Colon (tissue), 2 donors: ENCODE results near the gene R3HDM2.
"Not testable (repeated sequence)": the region's sequence is repeated elsewhere in the genome, so short reads cannot be mapped to it uniquely, and the experiment has no call there.

Experiments
- FAIRE-seq: peaks from 2 replicates; lab custom pipeline; 2012; peaks lifted over from hg19 to GRCh38; lab: Jason Lieb, UNC
- donor health status: control.
- donor health status: control.

The R3HDM2 gene

DNA sequence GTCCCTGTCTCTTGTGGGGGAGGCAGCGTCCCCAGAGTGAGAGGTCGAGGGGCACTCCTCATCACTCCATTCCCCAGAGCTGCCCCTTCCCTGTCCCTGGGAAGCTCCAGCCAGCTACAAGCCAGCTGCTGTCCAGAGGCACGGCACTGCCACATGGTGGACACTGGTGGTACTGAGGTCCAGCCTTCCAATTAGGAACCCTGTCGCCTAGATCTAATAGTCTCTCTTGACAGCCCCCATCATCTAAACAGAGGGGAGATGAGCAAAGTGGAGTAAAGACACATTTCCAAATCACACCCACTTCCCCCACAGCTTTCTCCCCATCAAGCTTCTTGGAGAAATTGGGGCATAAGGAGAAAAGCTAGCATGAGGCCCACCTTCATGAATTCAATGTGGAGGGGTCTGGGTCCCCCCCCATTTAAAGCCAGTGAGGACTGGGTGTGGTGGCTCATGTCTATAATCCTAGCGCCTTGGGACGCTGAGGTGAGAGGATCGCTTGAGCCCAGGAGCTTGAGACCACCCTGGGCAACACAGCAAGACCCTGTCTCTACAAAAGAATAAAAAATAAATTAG, 22.2 kb upstream of the R3HDM2 start:
- FAIRE-seq, result no peak

DNA sequence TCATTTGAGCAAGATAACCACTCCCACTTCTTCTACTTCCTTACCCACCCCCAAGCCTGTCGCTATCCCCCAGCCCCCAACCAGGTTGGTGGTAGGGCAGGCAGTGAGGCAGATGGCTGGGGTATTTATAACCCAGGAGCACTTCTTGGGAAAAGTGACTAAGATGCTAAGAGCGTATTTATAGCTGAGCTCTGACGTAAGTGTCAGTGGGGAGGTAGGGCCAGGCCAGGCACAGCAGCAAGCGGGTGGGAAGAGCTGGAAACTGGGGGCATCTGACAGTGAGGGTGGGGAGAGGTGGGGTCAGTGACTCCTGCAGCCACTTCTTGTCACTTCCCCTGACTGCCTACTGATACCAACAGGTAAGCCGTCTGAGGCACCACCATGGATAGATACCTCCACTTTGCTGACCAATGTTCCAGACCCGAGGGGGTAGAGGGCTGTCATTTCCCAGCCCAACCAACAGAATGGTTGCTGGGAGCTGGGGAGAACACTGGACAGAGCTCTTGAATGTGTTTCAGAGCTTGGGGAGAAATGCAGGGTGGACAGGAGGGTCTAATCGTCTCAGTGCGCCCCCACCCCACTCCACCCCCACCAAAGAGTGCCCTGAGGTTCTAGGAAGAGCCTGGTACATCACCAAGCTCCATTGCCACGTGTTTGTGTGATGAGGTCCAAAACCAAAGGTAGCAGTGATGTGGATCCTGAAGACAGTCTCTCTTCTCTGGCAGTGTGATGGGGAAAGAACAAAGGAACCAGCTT, 21.5 kb upstream of the R3HDM2 start:
- FAIRE-seq, result no peak

DNA sequence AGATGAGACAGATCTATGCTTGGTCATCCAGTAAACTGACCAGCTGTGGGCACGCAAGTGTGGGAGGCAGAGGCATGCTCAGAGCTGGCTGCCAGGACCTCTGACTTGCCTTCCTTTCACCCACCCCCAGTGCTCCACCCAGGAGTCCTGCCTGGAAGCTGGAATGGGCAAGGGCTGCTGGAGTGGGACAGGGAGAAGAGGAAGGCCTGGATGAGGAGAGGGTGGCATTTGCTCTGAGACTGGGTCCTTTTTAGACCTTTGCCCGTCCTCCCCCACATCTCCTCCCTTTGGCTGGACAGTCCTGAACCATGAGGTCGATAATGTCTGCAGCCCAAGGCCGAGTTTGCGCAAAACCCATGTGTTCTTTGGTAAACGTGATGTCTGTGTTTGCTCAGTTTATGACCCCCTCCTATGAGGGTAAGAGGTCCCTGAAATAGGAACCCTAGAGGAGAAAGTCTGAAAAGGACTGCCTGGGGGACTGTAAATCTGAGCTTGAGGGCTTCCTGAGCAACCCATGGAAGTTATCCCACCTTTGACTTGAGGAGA, 20.5 kb upstream of the R3HDM2 start:
- no peak for FAIRE-seq

DNA sequence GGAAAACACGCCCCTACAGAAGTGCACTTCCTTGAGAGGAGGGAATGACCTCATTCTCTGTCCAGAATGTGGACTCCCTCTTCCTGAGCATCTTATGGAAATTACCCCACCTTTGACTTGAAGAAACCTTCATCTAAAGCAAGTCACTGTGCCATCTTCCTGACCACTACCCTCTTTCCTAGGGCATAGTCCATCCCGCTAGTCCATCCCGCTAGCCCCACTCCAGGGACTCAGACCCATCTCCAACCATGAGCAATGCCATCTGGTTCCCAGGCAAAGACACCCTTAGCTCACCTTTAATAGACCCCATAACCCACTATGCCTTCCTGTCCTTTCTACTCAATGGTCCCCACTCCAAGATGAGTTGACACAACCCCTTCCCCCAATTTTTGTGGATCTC, 19.2 kb upstream of the R3HDM2 start:
- no peak for FAIRE-seq

DNA sequence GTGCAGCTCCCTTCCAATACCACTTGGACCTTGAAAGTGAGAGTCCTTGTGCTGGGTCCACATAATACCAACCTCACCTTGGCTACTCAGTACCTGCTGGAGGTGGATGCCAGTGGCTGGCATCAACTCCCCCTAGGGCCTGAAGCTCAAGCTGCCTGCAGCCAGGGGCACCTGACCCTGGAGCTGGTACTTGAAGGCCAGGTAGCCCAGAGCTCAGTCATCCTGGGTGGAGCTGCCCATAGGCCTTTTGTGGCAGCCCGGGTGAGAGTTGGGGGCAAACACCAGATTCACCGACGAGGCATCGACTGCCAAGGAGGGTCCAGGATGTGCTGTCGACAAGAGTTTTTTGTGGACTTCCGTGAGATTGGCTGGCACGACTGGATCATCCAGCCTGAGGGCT, 18.5 kb upstream of the R3HDM2 start:
- no peak for FAIRE-seq

DNA sequence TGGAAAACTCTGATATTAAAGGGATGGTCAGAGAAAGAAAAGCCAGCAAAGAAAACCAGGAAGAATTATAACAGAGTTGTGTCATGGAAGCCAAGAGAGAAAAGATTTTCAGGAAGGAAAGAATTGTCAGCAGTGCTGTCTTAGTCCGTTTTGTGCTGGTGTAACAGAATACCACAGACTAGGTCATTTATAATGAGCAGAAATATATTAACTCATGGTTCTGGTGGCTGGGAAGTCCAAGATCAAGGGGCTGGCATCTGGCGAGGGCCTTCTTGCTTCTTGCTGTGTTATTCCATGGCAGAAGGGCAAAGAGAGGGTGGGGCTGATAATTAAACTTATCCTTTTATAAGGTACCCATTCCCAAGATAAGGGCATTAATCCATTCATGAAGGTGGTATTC, 17.8 kb upstream of the R3HDM2 start:
- no peak for FAIRE-seq

DNA sequence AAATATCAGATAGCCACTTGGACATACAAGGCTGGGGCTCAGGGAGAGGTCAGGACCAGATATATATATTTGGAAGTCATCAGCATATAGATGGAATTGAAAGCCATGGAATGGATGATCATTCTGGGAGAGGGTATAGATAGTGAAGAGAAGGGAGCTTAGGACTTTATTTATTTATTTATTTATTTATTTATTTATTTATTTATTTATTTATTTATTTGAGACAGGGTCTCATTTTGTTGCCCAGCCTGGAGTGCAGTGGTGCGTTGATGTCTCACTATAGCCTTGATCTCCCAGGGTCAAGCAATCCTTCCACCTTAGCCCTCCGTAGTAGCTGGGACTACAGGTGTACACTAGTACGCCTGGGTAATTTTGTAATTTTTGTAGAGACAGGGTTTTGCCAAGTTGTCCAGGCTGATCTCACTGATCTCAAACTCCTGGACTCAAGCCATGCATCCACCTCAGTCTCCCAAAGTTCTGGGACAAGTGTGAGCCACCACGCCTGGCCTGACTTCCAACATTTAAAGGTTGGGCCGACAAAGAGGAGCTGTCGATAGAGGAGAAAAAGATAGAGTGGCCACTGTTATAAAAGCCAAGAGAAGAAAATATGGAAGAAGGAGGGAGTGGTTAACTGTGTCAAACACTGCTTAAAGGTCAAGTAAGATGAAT, 15.6 kb upstream of the R3HDM2 start:
- no peak for FAIRE-seq

DNA sequence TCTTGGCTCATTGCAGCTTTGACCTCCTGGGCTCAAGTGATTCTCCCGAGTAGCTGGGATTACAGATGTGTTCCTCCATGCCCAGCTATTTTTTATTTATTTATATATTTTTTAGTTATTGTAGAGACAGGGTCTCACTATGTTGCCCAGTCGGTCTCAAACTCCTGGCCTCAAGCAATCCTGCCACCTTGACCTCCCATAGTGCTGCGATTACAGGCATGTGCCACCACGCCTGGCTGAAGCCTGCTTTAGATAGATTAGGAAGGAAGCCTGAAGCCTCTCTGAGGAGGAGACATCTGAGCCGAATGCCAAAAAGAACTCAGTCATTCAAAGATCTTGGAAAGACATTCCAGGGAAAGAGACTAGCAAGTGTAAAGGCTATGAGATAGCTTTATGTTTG, 13.9 kb upstream of the R3HDM2 start:
- no peak for FAIRE-seq

DNA sequence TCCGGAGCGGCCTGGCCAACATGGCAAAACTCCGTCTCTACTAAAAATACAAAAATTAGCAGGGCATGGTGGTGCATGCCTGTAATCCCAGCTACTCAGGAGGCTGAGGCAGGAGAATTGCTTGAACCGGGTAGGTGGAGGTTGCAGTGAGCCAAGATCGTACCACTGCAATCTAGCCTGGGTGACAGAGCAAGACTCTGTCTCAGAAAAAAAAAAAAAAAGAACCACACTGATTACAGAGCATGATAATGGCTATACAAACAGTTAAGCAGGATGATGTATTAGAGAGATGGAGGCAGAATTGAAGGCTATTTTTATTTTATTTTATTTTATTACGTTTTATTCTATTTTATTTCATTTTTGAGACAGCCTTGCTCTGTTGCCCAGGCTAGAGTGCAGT, 13.5 kb upstream of the R3HDM2 start:
- FAIRE-seq, result not testable (repeated sequence)

DNA sequence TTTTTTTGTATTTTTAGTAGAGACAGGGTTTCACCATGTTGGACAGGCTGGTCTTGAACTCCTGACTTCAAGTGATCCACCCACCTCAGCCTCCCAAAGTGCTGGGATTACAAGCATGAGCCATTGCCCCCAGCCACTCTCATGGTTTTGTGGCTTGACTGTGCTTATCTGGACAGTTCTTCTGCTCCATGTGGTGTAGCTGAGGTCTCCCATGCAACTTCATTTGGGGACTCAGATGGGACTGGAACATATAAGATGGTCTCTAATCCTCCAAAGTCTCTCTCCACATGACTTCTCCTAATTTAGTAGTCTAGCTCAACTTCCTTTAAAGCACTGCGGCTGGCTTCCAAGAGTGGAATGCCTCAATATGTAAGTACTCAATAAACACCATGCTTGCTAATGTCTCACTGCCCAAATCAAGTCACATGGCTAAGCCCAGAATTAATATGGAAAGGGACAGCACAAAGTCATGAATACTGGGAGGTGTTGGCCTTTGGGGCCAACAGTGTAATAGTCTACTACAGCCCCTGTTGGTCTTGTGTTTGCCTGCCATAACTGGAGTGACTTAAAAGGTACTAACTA, 11.1 kb upstream of the R3HDM2 start:
- FAIRE-seq, result no peak

DNA sequence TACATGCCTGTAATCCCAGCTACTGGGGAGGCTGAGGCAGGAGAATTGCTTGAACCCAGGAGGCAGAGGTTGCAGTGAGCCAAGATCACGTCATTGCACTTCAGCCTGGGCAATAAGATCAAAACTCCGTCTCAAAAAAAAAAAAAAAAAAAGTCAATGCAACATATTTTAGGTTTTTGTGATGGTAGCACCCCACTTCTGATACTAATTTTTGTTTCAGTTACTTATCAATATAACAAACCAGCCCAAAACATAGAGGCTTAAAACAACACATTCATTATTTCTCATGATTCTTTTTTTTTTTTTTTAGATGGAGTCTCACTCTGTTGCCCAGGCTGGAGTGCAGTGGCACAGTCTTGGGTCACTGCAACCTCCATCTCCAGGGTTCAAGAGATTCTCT, 10.6 kb upstream of the R3HDM2 start:
- not testable (repeated sequence) for FAIRE-seq

DNA sequence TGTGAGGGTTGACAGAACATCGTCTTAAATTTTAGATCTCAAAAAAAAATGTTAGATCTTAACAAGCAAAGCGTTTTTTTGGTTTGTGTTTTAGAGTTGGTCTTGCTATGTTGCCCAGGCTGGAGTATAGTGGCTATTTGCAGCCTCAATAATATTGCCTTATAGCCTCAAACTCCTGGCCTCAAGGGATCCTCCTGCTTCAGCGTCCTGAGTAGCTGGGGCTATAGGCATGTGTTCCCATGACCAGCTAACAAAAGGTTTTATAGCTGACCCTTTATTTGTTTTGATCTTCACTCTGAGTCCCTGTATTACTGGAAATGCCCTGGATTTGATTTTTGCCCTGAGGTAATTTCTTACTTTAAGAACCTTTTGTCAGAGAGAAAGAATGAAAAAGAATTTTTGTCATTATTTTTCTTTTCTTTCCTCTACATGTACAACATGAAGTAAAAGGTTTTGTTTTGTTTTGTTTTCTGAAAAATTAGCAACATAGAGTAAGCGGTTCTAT, 9.0 kb upstream of the R3HDM2 start:
- FAIRE-seq, result no peak

DNA sequence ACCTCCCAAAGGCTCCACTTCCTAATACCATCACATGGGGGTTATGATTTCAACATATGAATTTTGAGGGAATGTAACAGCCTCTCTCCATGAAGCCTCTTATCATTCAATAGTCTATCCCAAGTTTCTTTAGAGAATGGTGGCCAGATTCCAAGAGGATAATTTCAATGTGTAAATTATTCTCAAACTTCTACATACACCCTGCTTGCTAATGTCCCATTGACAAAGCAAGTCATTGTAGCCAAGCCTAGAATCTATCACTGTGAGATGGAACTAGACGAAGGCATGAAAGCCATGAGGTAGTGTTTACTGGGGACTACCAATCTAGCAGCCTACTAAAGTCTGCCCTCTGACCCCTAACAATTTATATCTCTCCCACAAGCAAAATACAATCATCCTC, 7.6 kb upstream of the R3HDM2 start:
- no peak for FAIRE-seq

DNA sequence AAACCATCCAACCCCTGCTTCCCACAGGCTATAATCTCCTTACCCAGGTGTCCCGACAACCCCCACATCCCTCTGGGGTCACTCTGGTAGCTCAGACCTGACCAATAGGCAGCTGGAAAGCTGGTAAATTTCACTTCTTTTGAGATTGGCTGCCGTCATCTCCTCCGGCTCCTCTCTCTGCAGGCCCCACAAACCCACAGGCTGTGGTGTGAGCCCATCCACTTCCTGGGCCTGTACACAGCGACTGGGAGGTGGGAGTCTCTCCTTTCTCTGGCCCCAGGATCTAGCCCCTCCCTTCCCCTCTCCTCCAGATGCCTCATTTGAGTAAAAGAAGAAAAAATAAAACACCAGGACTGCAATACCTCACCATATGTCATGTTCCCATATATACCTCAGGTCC, 4.5 kb upstream of the R3HDM2 start:
- FAIRE-seq, result no peak

DNA sequence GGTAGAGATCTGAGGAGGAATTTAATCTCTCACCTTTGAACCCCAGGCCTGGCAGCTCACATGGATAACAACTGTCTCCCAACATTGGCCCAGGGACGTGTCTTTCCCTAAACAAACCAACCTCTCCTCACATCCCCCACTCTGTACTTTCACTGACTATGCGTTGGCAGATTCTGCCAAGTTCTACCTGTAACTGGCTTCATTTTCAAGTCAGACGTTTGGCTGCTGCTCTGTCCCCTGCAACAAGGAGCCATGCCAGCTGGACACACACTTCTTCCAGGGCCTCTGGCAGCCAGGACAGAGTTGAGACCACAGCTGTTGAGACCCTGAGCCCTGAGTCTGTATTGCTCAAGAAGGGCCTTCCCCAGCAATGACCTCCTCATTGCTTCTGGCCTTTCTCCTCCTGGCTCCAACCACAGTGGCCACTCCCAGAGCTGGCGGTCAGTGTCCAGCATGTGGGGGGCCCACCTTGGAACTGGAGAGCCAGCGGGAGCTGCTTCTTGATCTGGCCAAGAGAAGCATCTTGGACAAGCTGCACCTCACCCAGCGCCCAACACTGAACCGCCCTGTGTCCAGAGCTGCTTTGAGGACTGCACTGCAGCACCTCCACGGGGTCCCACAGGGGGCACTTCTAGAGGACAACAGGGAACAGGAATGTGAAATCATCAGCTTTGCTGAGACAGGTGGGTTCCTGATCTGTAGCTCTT, 3.8 kb upstream of the R3HDM2 start, which contains the start of gene INHBC:
INHBC (plus strand) TSS at position 268 of the 707 bp plus-strand sequence; CDS start at position 371, 103 bp downstream.
- no peak for FAIRE-seq

DNA sequence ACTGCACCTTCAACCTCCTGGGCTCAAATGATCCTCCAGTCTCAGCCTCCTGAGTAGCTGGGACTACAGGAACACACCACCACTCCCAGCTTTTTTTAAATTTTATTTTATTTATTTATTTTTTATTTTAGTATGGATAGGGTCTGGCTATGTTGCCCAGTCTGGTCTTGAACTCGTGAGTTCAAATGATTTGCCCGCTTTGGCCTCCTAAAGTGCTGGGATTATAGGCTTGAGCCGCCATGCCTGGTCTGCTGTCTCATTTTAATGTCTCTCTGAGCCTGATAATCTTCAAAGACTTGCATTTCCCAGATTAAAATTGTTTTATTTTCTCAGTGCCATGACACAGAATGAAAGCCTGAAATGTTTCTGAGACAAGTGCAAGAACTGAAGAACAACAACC, 2.5 kb upstream of the R3HDM2 start:
- no peak for FAIRE-seq

DNA sequence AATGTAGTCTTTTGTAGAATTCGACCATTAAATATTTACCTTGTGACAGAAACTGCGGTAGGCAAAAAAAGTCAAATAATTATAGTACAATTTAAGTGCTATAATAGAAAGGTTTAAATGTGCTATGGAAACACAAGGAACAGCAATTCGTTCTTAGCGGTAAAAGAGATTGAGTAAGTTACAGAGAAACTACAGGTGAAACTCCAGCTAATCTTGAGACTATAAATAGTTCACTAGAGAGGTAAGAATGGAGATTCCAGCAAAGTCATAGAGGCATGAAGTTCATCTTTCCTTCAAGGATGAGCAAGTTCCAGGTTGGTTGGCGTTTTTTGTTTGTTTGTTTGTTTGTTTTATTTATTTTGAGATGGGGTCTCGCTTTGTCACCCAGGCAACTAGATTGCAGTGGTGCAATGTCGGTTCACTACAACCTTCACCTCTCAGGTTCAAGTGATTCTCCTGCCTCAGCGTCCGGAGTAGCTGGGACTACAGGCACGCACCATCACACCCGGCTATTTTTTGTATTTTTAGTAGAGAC, 878 bp upstream of the R3HDM2 start:
- FAIRE-seq, result no peak

DNA sequence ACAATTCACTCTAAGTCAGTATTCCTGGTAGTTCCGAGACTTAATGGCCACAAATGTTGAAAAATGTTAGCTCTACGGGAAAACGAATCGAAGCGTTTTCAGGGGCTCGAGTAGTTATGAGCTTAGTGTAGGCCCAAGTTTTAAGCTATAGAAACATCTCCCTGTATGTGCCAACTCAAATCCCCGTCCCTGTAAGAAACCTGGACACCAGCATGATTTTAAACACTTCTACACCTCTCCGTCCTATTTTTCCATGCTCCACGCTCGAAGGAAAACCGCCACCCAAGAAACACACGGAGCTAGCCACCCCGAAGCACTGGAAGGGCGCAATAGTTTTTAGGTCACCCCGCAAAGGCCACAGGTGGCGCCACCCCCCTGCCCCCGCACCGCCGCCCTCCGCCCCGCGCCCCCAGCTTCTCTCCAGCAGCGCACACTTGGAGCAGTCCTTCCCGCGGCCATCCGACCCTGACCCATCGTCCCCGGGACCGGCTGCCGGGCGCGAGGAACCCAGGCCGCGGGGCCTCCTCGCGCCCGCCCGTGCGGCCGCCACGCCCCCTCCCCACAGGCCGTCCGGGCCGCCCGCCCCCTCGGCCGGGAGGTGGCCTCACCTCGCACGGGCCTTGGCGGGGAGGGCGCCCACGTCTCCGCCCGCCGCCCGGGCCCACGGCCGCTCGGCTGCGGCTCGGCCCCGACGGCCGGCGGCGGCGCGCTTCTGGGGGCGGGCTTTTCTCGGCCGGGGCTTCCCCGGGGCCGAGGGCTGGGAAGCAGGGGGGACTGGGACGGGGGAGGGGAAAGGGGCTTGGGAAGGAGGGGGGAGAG, 522 bp downstream of the R3HDM2 start:
- FAIRE-seq, result no peak

DNA sequence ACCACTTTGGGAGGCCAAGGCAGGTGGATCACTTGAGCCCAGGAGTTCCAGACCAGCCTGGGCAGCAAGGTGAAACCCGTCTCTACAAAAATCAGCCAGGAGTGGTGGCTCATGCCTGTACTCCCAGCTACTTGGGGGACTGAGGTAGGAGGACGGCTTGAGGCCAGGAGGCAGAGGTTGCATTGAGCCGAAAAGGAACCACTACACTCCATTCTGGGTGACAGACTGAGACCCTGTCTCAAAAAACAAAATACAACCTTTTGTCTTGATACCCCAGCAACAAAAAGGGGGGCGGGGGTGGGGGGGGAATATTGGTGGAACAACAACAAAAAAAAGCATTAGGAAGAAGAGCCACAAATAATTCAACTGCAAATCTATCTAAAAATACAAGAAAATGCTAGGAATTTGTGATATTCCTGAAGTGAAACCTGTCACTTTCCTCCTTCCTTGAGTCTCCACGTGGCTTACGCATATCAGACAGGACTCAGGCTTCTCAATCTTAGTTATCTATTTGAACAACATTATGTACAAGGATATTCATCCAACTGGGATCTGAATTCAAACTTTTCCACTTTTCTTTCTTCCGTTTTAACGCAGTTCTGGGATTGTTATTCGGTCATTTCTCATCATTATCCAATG, 1.3 kb downstream of the R3HDM2 start:
- FAIRE-seq, result no peak

DNA sequence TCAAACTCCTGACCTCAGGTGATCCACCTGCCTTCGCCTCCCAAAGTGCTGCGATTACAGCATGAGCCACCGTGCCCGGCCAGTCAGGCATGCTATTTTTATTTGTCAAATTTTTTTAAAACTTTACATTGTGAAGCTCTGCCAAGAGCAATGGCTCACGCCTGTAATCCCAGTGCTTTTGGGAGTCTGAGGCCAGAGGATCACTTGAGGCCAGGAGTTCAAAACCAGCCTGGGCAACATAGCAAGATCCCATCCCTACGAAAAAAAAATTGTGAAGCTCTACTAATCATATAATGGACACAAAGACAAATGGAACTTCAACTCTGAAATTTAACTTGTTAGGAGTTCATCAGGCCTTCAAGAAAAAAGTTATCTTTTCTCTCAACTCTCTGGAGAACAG, 1.9 kb downstream of the R3HDM2 start:
- FAIRE-seq, result no peak
